OCI-LY7 (cell line): Measurements from ENCODE around the gene MTMR10. TPM values are rescaled to one million over a fixed set of nuclear protein-coding genes. Genes with fewer than 3 reads are reported as not detected.

Experiments used
- BruUV-seq: library from RNA; stranded (reverse); fragments of 400-500 nt; replicated peaks from 2 replicates; lab custom pipeline; 2021; lab: Mats Ljungman, UMichigan
- CTCF ChIA-PET: fragments of 300-600 bp; sonication (Branson Sonifier 250); formaldehyde crosslinking; loops from one replicate; lab custom pipeline; 2022; ENCODE audit warnings: antibody characterized with exemption; ENCODE audit not compliant: unreplicated experiment; lab: Charles Lee
- POLR2A ChIA-PET: fragments of 300-600 bp; sonication (Branson Sonifier 250); formaldehyde crosslinking; loops from one replicate; lab custom pipeline; 2022; ENCODE audit warnings: antibody characterized with exemption; lab: Charles Lee
- DNase-seq: peaks from one replicate; pipeline ENCODE4 v3.0.0-alpha.2; 2015; ENCODE audit warnings: low spot score
- H2AFZ ChIP-seq: fragments of 200-600 bp; sonication (generic), shearing (Covaris generic); 2 replicates; pipeline ENCODE4 v1.6.1; 2014; ENCODE audit warnings: mild to moderate bottlenecking, antibody characterized with exemption, low read length, moderate library complexity
- H3K27ac ChIP-seq: fragments of 200-600 bp; sonication (generic); 2 replicates; pipeline ENCODE4 v1.5.1; 2014; ENCODE audit warnings: mixed run types, low read depth, mild to moderate bottlenecking, moderate library complexity, low read length, inconsistent platforms; ENCODE audit not compliant: poor library complexity, severe bottlenecking
- H3K36me3 ChIP-seq: fragments of 200-600 bp; sonication (generic); 2 replicates; pipeline ENCODE4 v1.6.1; 2014; ENCODE audit warnings: mild to moderate bottlenecking, antibody characterized with exemption, low read length, moderate library complexity, mixed read lengths; ENCODE audit not compliant: insufficient read depth
- H3K4me1 ChIP-seq: fragments of 200-600 bp; sonication (generic); 2 replicates; pipeline ENCODE4 v1.5.1; 2014; ENCODE audit warnings: mild to moderate bottlenecking, low read length; ENCODE audit not compliant: insufficient read depth, poor library complexity, severe bottlenecking
- H3K4me2 ChIP-seq: fragments of 200-600 bp; sonication (generic); 2 replicates; pipeline ENCODE4 v1.6.1; 2014; ENCODE audit warnings: mild to moderate bottlenecking, low read length
- H3K4me3 ChIP-seq: fragments of 200-600 bp; sonication (generic); 2 replicates; pipeline ENCODE4 v1.5.1; 2014; ENCODE audit warnings: mild to moderate bottlenecking, low read depth, low read length; ENCODE audit not compliant: poor library complexity, severe bottlenecking
- H3K79me2 ChIP-seq: fragments of 200-600 bp; sonication (generic); 2 replicates; pipeline ENCODE4 v1.6.1; 2016; ENCODE audit warnings: low read depth, mild to moderate bottlenecking, low read length, moderate library complexity, mixed read lengths; ENCODE audit not compliant: insufficient read depth
- H3K9me2 ChIP-seq: fragments of 200-600 bp; sonication (generic); 2 replicates; pipeline ENCODE4 v1.6.1; 2016; ENCODE audit warnings: mild to moderate bottlenecking, low read length, mixed read lengths; ENCODE audit not compliant: insufficient read depth
- H3K9me3 ChIP-seq: fragments of 200-600 bp; sonication (generic); 2 replicates; pipeline ENCODE4 v1.6.1; 2014; ENCODE audit warnings: mild to moderate bottlenecking, mixed run types, low read length, mixed read lengths
- H4K20me1 ChIP-seq: fragments of 200-600 bp; sonication (generic); 2 replicates; pipeline ENCODE4 v1.6.1; 2014; ENCODE audit warnings: mild to moderate bottlenecking, antibody characterized with exemption, low read length, moderate library complexity, mixed read lengths; ENCODE audit not compliant: insufficient read depth
- CTCF ChIP-seq: fragments of 200-600 bp; sonication (generic); conservative IDR thresholded peaks from 2 replicates; pipeline ENCODE4 v1.5.1; 2014; ENCODE audit warnings: mild to moderate bottlenecking, antibody characterized with exemption, low read length, moderate library complexity, mixed read lengths
- EZH2phosphoT487 ChIP-seq: fragments of 200-600 bp; sonication (generic); IDR thresholded peaks from 2 replicates; pipeline ENCODE4 v1.6.1; 2018; ENCODE audit warnings: low read depth, borderline replicate concordance, mild to moderate bottlenecking, mixed run types, antibody characterized with exemption, low read length, moderate library complexity, mixed read lengths
- intact Hi-C: fragments of 100-400 bp; cut with micrococcal nuclease; formaldehyde crosslinking; loops from one replicate; pipeline ENCODE4 v1.10.0; 2022; ENCODE audit not compliant: unreplicated experiment
- total RNA-seq, 2 experiments: library from RNA; depleted of rRNA in 1 of 2; stranded (reverse); fragments of >200 nt in 1 of 2; shearing (Covaris generic) in 1 of 2; gene quantifications; 2 replicates each; pipeline ENCODE4 v1.2.3, GENCODE V29; 2014 to 2022

MTMR10 gene
- total RNA-seq, 2 experiments from 2014 or later = 10.5 to 15.4 TPM

- no peak overlapping the region for H2AFZ ChIP-seq
- BruUV-seq = no TSS peak
- no peak overlapping the region for H3K27ac ChIP-seq
- intact Hi-C loops = no loop called here
- H3K9me3 ChIP-seq = no peaks in the 10 kb centered on the region
- no peaks in the 10 kb centered on the region for H3K4me1 ChIP-seq
- H3K79me2 ChIP-seq = no peaks in the 10 kb centered on the region
- no peak overlapping the region for H3K4me3 ChIP-seq
- TF ChIP-seq EZH2phosphoT487 (no peak), CTCF (no peak)
- H3K9me2 ChIP-seq = no peaks in the 10 kb centered on the region
- no peaks in the 10 kb centered on the region for H3K36me3 ChIP-seq
- ChIA-PET POLR2A (interaction anchor here (0.6 to 1.0 kb wide), 2 partner anchors 12 to 52 kb away, joined by 3 read pairs; no protein-coding TSS in a partner anchor), CTCF (no interaction called here)
- no peak for DNase-seq
- no peak overlapping the region for H3K4me2 ChIP-seq
- no peaks in the 10 kb centered on the region for H4K20me1 ChIP-seq
These were observed 34.6 kb upstream of the MTMR10 start for GRCh38 chr15:31025996-31026395.

GRCh38 chr15:31024979-31025378 is 33.6 kb upstream of the MTMR10 start:
- intact Hi-C loops = no loop called here
- no peaks in the 10 kb centered on the region for H3K36me3 ChIP-seq

More at GRCh38 chr15:31024979-31025378, 33.6 kb upstream of the MTMR10 start:
- H3K9me2 ChIP-seq = no peaks in the 10 kb centered on the region
- no peaks in the 10 kb centered on the region for H3K4me1 ChIP-seq
- no peak overlapping the region for H2AFZ ChIP-seq
- TF ChIP-seq EZH2phosphoT487 (no peak), CTCF (no peak)
- no peaks in the 10 kb centered on the region for H3K9me3 ChIP-seq
- no peak overlapping the region for H3K4me3 ChIP-seq
- ChIA-PET CTCF (no interaction called here), POLR2A (interaction anchor here (3.9 kb wide), 1 partner anchor 11 kb away, joined by 19 read pairs; no protein-coding TSS in a partner anchor)
- no peak overlapping the region for H3K4me2 ChIP-seq
- BruUV-seq = no TSS peak
- DNase-seq = no peak
- no peaks in the 10 kb centered on the region for H4K20me1 ChIP-seq
- no peak overlapping the region for H3K27ac ChIP-seq
- H3K79me2 ChIP-seq = no peaks in the 10 kb centered on the region
